ENCODE data around the gene AFF1.

- TF ChIP-seq TAF1 (conservative IDR thresholded peaks at IDR 0.05), result no peak
- TF ChIP-seq, protein P1, sequence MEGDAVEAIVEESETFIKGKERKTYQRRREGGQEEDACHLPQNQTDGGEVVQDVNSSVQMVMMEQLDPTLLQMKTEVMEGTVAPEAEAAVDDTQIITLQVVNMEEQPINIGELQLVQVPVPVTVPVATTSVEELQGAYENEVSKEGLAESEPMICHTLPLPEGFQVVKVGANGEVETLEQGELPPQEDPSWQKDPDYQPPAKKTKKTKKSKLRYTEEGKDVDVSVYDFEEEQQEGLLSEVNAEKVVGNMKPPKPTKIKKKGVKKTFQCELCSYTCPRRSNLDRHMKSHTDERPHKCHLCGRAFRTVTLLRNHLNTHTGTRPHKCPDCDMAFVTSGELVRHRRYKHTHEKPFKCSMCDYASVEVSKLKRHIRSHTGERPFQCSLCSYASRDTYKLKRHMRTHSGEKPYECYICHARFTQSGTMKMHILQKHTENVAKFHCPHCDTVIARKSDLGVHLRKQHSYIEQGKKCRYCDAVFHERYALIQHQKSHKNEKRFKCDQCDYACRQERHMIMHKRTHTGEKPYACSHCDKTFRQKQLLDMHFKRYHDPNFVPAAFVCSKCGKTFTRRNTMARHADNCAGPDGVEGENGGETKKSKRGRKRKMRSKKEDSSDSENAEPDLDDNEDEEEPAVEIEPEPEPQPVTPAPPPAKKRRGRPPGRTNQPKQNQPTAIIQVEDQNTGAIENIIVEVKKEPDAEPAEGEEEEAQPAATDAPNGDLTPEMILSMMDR (IDR thresholded peaks at IDR 0.05; ENCODE audit: low read depth, low read length, missing input control), result no peak
- no peak for TF ChIP-seq JUND (IDR thresholded peaks at IDR 0.05)
- TF ChIP-seq SP1 (IDR thresholded peaks at IDR 0.05), result no peak
- no peak for TF ChIP-seq FOXA1 (IDR thresholded peaks at IDR 0.05)
- TF ChIP-seq REST (IDR thresholded peaks at IDR 0.05), result no peak
- TF ChIP-seq YY1 (IDR thresholded peaks at IDR 0.05), result no peak
- TF ChIP-seq, protein P2, sequence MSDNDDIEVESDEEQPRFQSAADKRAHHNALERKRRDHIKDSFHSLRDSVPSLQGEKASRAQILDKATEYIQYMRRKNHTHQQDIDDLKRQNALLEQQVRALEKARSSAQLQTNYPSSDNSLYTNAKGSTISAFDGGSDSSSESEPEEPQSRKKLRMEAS (IDR thresholded peaks at IDR 0.05), result no peak
- TF ChIP-seq RAD21 (IDR thresholded peaks at IDR 0.05), result no peak
- TF ChIP-seq ZBTB33 (IDR thresholded peaks at IDR 0.05), result no peak
- no peak for TF ChIP-seq GABPA (IDR thresholded peaks at IDR 0.05 in 1 of 2, conservative IDR thresholded peaks at IDR 0.05 in 1 of 2)
Observed at GRCh38 chr4:86919561-86920223, 15.1 kb upstream of the AFF1 start.

Data from liver (tissue), 3 donors.